B cell (primary cell): ENCODE measurements around the gene PRPS1L1.

Source experiments
- EZH2 ChIP-seq: IDR thresholded peaks from 2 replicates; pipeline ENCODE4 v1.6.1; 2012; ENCODE audit warnings: borderline replicate concordance, low read depth, mild to moderate bottlenecking, moderate library complexity, low read length; ENCODE audit not compliant: insufficient read depth, poor library complexity, severe bottlenecking
- TF ChIP-seq, protein P1 (sequence below): fragments of 200-600 bp; IDR thresholded peaks from one replicate; pipeline ENCODE4 v1.8.0; 2022; ENCODE audit warnings: antibody characterized with exemption, mild to moderate bottlenecking

DNA sequence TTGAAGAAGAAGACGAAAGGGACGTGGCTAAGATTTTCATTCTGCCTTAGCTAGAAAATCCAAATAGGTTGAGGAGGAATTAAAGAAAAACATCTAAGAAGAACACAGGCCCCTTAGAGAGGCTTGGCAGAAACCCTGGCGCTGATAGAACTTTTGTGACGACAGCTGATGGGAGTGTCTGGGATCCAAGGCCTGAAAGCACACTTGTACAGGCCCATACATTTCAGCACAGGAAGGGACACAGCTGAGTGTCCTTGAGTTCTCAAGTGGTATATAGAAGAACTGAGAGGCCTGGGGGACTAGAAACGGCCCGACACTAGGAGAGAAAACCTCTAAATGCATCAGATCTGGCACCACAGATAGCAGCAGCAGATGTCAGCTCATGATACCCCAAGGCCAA lies 39.5 kb downstream of the PRPS1L1 start:
- TF ChIP-seq, protein P1, sequence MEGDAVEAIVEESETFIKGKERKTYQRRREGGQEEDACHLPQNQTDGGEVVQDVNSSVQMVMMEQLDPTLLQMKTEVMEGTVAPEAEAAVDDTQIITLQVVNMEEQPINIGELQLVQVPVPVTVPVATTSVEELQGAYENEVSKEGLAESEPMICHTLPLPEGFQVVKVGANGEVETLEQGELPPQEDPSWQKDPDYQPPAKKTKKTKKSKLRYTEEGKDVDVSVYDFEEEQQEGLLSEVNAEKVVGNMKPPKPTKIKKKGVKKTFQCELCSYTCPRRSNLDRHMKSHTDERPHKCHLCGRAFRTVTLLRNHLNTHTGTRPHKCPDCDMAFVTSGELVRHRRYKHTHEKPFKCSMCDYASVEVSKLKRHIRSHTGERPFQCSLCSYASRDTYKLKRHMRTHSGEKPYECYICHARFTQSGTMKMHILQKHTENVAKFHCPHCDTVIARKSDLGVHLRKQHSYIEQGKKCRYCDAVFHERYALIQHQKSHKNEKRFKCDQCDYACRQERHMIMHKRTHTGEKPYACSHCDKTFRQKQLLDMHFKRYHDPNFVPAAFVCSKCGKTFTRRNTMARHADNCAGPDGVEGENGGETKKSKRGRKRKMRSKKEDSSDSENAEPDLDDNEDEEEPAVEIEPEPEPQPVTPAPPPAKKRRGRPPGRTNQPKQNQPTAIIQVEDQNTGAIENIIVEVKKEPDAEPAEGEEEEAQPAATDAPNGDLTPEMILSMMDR, result no peak
- no peak for TF ChIP-seq EZH2
